Neural progenitor cell (in vitro differentiated cells): ENCODE results near the gene FER. TPM values are rescaled to one million over a fixed set of nuclear protein-coding genes. Genes with fewer than 3 reads are reported as not detected.

ENCODE experiments used
- DNase-seq: peaks from one replicate; pipeline ENCODE4 v3.0.0-alpha.2; 2016; ENCODE audit warnings: low spot score
- H2AFZ ChIP-seq: fragments of 200-600 bp; sonication (generic); replicated peaks from 2 replicates; pipeline ENCODE4 v1.6.1; 2016; ENCODE audit warnings: antibody characterized with exemption
- H3F3A ChIP-seq: fragments of 200-600 bp; sonication (generic); 2 replicates; pipeline ENCODE4 v1.6.1; 2016; ENCODE audit warnings: antibody characterized with exemption, low read depth
- H3K27ac ChIP-seq: fragments of 200-600 bp; sonication (generic); 2 replicates; pipeline ENCODE4 v1.5.1; 2016; ENCODE audit warnings: mild to moderate bottlenecking
- H3K27me3 ChIP-seq: fragments of 200-600 bp; sonication (generic); 2 replicates; pipeline ENCODE4 v1.6.1; 2016; ENCODE audit warnings: mild to moderate bottlenecking, moderate library complexity
- H3K36me3 ChIP-seq: fragments of 200-600 bp; sonication (generic); 2 replicates; pipeline ENCODE4 v1.5.1; 2016
- H3K4me1 ChIP-seq: fragments of 200-600 bp; sonication (generic); 2 replicates; pipeline ENCODE4 v1.6.1; 2016; ENCODE audit warnings: mixed run types
- H3K4me2 ChIP-seq: fragments of 200-600 bp; sonication (generic); 2 replicates; pipeline ENCODE4 v1.6.1; 2016
- H3K4me3 ChIP-seq: fragments of 200-600 bp; sonication (generic); 2 replicates; pipeline ENCODE4 v1.5.1; 2016
- H3K79me2 ChIP-seq: fragments of 200-600 bp; sonication (generic); 2 replicates; pipeline ENCODE4 v1.6.1; 2016; ENCODE audit warnings: low read depth
- H3K9ac ChIP-seq: fragments of 200-600 bp; sonication (generic); 2 replicates; pipeline ENCODE4 v1.6.1; 2016
- H3K9me3 ChIP-seq: fragments of 200-600 bp; sonication (generic); 2 replicates; pipeline ENCODE4 v1.5.1; 2016; ENCODE audit warnings: low read depth
- H4K20me1 ChIP-seq: fragments of 200-600 bp; sonication (generic); 2 replicates; pipeline ENCODE4 v1.6.1; 2016; ENCODE audit warnings: low read depth
- H3K27ac Mint-ChIP-seq: 3 replicates; pipeline ENCODE4 v1.8.0; 2021; ENCODE audit warnings: mixed read lengths
- H3K27me3 Mint-ChIP-seq: 2 replicates; pipeline ENCODE4 v1.8.0; 2022; ENCODE audit warnings: low read depth, mild to moderate bottlenecking, inconsistent platforms, moderate library complexity, mixed read lengths; ENCODE audit not compliant: insufficient read depth
- H3K36me3 Mint-ChIP-seq: 3 replicates; pipeline ENCODE4 v1.8.0; 2021; ENCODE audit warnings: mixed read lengths
- H3K4me1 Mint-ChIP-seq: 3 replicates; pipeline ENCODE4 v1.8.0; 2021; ENCODE audit warnings: mixed read lengths
- H3K4me3 Mint-ChIP-seq: 3 replicates; pipeline ENCODE4 v1.8.0; 2021; ENCODE audit warnings: mild to moderate bottlenecking, moderate library complexity, mixed read lengths
- H3K9me3 Mint-ChIP-seq: 3 replicates; pipeline ENCODE4 v1.8.0; 2020; ENCODE audit warnings: mixed read lengths
- EZH2 ChIP-seq: fragments of 200-600 bp; sonication (generic); IDR thresholded peaks from 2 replicates; pipeline ENCODE4 v1.6.1; 2017; ENCODE audit warnings: antibody characterized with exemption, mild to moderate bottlenecking, moderate library complexity
- EZH2phosphoT487 ChIP-seq: fragments of 200-600 bp; sonication (generic); IDR thresholded peaks from 2 replicates; pipeline ENCODE4 v1.6.1; 2017; ENCODE audit warnings: antibody characterized with exemption
- total RNA-seq: library from RNA; depleted of rRNA; stranded (reverse); fragments of >200 nt; gene quantifications from 2 replicates; pipeline ENCODE4 v1.2.3, GENCODE V29; 2015; ENCODE audit warnings: low replicate concordance
- TF ChIP-seq, protein P1 (sequence below): fragments of 200-600 bp; sonication (generic); IDR thresholded peaks from 2 replicates; pipeline ENCODE4 v1.5.1; 2017; ENCODE audit warnings: antibody characterized with exemption, mild to moderate bottlenecking

Gene FER
- total RNA-seq, 1 donor from 2014 or later, result 25.0 TPM

DNA sequence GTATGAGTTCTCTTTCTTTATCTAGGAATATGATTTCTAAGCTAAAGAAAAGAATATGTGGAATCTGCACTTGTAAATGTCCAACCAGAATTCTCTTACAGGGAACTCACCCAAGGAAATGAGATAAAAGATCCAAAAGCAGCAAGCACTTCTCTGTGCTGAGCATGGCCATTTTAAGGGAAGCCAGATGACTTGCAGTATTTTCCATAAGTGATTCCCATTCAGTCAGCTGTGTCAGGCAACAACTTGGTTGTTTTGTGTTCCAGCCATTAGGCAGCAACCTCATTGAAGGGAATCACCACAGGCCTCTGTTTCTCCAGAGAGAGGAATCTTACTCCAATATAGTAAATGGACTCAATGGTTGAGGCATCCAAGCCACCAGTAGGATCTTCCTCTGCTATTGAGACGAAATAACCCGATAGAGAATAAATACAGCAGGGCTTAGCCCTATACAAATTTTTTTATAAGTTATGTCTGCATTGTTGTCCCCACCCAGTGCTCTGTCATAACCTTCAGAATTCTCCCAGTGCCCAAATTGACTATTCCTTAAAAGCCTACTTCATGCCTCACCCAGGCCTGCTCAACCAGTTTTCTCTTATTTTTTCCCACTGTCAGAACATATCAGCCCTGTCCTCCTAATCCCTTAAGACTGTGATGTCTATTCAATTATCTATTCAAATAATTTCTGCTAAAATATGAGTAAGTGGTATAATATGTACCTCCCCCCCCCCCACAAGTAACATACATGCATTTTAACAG, 425.5 kb downstream of the FER start:
- Histone ChIP-seq H3K4me2 (no peak overlapping the region), H4K20me1 (no peaks in the 10 kb centered on the region), H3K79me2 (no peaks in the 10 kb centered on the region), H3K4me3 (no peak overlapping the region), H3K9me3 (no peaks in the 10 kb centered on the region), H3K27ac (no peak overlapping the region), H3K27me3 (no peaks in the 10 kb centered on the region), H3K4me1 (peaks cover 13% of the 10 kb centered on the region), H3K9ac (no peak overlapping the region), H3F3A (peaks cover 11% of the 10 kb centered on the region), H2AFZ (no peak overlapping the region), H3K36me3 (no peaks in the 10 kb centered on the region)
- no peaks in the 10 kb centered on the region for H3K36me3 Mint-ChIP-seq
- TF ChIP-seq EZH2phosphoT487, result no peak
- no peak overlapping the region for H3K27ac Mint-ChIP-seq
- no peak overlapping the region for H3K4me3 Mint-ChIP-seq
- DNase-seq, result no peak
- no peaks in the 10 kb centered on the region for H3K9me3 Mint-ChIP-seq
- peaks cover under 1% of the 10 kb centered on the region for H3K27me3 Mint-ChIP-seq
- peaks cover 7% of the 10 kb centered on the region for H3K4me1 Mint-ChIP-seq

DNA sequence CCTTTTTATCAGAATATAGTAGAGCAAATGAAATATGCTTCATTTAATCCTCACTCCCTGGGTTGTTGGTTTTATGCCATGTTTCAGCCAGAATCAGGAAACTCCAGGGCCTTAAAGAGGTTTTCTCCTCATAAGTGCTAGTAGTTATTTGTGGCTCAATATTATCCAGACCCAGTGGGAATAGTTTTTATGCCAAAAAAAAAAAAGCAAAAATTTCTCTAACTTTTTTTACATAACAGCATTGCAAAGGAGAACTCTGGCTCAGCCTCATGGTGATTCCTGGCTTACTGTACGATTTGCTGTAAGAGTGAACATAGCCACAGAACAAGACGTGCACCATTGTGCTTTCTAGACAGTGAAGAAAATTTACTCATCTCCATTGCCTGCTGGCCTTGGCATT, 429.5 kb downstream of the FER start:
- H3K9me3 Mint-ChIP-seq, result no peaks in the 10 kb centered on the region
- Histone ChIP-seq H3K27ac (no peak overlapping the region), H4K20me1 (no peaks in the 10 kb centered on the region), H3K9ac (no peak overlapping the region), H3K9me3 (no peaks in the 10 kb centered on the region), H3K27me3 (no peaks in the 10 kb centered on the region), H2AFZ (no peak overlapping the region), H3K4me2 (no peak overlapping the region), H3F3A (no peaks in the 10 kb centered on the region), H3K4me3 (no peak overlapping the region), H3K79me2 (no peaks in the 10 kb centered on the region), H3K4me1 (no peaks in the 10 kb centered on the region), H3K36me3 (no peaks in the 10 kb centered on the region)
- H3K36me3 Mint-ChIP-seq, result no peaks in the 10 kb centered on the region
- H3K4me1 Mint-ChIP-seq, result no peaks in the 10 kb centered on the region
- no peak overlapping the region for H3K4me3 Mint-ChIP-seq
- no peaks in the 10 kb centered on the region for H3K27me3 Mint-ChIP-seq
- H3K27ac Mint-ChIP-seq, result no peak overlapping the region
- TF ChIP-seq, protein P1, sequence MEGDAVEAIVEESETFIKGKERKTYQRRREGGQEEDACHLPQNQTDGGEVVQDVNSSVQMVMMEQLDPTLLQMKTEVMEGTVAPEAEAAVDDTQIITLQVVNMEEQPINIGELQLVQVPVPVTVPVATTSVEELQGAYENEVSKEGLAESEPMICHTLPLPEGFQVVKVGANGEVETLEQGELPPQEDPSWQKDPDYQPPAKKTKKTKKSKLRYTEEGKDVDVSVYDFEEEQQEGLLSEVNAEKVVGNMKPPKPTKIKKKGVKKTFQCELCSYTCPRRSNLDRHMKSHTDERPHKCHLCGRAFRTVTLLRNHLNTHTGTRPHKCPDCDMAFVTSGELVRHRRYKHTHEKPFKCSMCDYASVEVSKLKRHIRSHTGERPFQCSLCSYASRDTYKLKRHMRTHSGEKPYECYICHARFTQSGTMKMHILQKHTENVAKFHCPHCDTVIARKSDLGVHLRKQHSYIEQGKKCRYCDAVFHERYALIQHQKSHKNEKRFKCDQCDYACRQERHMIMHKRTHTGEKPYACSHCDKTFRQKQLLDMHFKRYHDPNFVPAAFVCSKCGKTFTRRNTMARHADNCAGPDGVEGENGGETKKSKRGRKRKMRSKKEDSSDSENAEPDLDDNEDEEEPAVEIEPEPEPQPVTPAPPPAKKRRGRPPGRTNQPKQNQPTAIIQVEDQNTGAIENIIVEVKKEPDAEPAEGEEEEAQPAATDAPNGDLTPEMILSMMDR, result no peak
- no peak for TF ChIP-seq EZH2
- TF ChIP-seq EZH2phosphoT487, result no peak
- DNase-seq, result no peak

DNA sequence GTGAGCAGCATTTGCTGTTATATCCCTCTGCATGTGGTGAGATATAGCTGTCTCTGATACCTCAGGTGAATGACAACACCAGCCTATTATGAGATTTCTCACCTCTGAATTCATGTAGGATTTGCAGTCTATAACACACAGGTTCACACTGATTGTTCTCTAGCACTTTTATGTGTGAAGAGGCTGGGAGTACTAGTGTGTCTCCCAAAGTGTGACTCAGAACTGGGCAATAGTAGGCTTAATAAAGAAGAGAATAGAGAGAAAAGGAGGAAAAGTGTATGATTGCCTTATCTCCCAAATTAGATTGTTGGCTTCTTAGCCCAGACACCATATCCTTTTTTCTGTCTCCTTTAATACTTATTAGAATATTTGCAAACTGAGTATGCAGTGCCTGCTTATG, 430.1 kb downstream of the FER start:
- Histone ChIP-seq H4K20me1 (no peaks in the 10 kb centered on the region), H3K4me2 (no peak overlapping the region), H3K9ac (no peak overlapping the region), H3K27ac (no peak overlapping the region), H3F3A (no peaks in the 10 kb centered on the region), H3K4me3 (no peak overlapping the region), H3K9me3 (no peaks in the 10 kb centered on the region), H2AFZ (no peak overlapping the region), H3K79me2 (no peaks in the 10 kb centered on the region), H3K36me3 (no peaks in the 10 kb centered on the region), H3K27me3 (no peaks in the 10 kb centered on the region), H3K4me1 (no peaks in the 10 kb centered on the region)
- no peaks in the 10 kb centered on the region for H3K4me1 Mint-ChIP-seq
- no peak overlapping the region for H3K4me3 Mint-ChIP-seq
- no peaks in the 10 kb centered on the region for H3K36me3 Mint-ChIP-seq
- H3K27ac Mint-ChIP-seq, result no peak overlapping the region
- no peaks in the 10 kb centered on the region for H3K9me3 Mint-ChIP-seq
- no peak for DNase-seq
- no peaks in the 10 kb centered on the region for H3K27me3 Mint-ChIP-seq
- TF ChIP-seq EZH2phosphoT487 (no peak), EZH2 (no peak)
- TF ChIP-seq, protein P1, result no peak

DNA sequence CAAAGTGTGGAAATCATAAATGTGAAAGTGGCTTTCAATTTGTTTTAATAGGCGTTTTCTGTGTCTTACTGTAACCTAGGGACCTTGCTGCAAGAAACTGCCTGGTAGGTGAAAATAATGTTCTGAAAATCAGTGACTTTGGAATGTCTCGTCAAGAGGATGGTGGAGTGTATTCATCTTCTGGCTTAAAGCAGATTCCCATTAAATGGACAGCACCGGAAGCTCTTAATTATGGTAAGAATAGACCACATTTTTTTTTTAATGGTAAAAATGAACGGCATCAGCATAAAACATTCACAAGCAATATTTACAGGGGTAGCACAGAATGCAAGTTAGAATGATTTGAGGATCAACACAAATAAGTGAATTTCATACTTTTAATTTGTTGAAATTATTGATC, 433.0 kb downstream of the FER start:
- no peak overlapping the region for H3K4me2 ChIP-seq
- H3K36me3 Mint-ChIP-seq, result no peaks in the 10 kb centered on the region
- H3K9ac ChIP-seq, result no peak overlapping the region
- H3K4me3 ChIP-seq, result no peak overlapping the region
- H3K9me3 Mint-ChIP-seq, result no peaks in the 10 kb centered on the region
- no peaks in the 10 kb centered on the region for H3K4me1 ChIP-seq
- DNase-seq, result no peak
- H3K36me3 ChIP-seq, result no peaks in the 10 kb centered on the region
- H3K79me2 ChIP-seq, result no peaks in the 10 kb centered on the region
- no peak overlapping the region for H3K27ac ChIP-seq
- H3K27ac Mint-ChIP-seq, result no peak overlapping the region
- H3K27me3 ChIP-seq, result no peaks in the 10 kb centered on the region
- H3K4me3 Mint-ChIP-seq, result no peak overlapping the region
- H3K27me3 Mint-ChIP-seq, result no peaks in the 10 kb centered on the region
- no peaks in the 10 kb centered on the region for H3K9me3 ChIP-seq
- no peaks in the 10 kb centered on the region for H3K4me1 Mint-ChIP-seq
- no peaks in the 10 kb centered on the region for H4K20me1 ChIP-seq
- no peak for TF ChIP-seq EZH2
- TF ChIP-seq EZH2phosphoT487, result no peak
- TF ChIP-seq, protein P1, result no peak
- H3F3A ChIP-seq, result no peaks in the 10 kb centered on the region
- H2AFZ ChIP-seq, result no peak overlapping the region
